ENCODE results near the gene POLR2L.
A peak's percentile ranks its signal among the peaks of the same experiment; 100 is the strongest.

The POLR2L gene

DNA sequence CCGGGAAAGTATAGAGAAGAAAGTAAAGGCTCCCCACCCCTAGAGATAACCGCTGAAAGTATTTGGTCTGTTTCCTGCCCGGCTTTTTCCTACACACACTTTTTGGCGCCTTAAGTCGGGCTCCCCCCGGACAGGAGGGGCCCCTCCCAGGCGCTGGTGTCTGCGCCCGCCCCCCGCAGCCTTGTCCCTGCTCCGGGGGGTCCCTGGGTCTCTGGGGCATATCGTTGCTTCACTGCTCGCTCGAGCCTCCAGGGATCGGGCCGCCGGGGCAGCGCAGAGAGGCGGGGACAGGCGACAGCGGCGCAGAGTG lies 15.5 kb downstream of the POLR2L start:
- DNase-seq (ENCODE audit: low read depth), result no peak

DNA sequence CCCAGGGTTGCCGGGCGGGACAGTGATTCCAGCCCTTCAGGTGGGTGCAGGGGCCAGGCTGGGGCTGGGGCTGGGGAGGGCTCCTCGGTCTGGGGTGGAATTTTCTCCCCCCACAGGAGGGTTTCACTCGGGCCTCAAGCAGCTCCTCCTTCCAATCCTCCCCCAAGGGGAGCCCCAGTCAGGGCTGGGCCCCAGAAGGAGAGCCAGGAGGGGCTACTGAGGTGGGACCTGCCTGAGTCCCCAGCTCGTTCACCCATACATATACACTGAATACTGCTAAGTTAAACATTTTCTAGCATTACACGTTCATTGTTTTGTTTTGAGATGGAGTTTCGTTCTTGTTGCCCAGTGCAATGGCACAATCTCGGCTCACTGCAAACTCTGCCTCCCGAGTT lies 16.1 kb downstream of the POLR2L start:
- no peak for DNase-seq (ENCODE audit: low read depth)

DNA sequence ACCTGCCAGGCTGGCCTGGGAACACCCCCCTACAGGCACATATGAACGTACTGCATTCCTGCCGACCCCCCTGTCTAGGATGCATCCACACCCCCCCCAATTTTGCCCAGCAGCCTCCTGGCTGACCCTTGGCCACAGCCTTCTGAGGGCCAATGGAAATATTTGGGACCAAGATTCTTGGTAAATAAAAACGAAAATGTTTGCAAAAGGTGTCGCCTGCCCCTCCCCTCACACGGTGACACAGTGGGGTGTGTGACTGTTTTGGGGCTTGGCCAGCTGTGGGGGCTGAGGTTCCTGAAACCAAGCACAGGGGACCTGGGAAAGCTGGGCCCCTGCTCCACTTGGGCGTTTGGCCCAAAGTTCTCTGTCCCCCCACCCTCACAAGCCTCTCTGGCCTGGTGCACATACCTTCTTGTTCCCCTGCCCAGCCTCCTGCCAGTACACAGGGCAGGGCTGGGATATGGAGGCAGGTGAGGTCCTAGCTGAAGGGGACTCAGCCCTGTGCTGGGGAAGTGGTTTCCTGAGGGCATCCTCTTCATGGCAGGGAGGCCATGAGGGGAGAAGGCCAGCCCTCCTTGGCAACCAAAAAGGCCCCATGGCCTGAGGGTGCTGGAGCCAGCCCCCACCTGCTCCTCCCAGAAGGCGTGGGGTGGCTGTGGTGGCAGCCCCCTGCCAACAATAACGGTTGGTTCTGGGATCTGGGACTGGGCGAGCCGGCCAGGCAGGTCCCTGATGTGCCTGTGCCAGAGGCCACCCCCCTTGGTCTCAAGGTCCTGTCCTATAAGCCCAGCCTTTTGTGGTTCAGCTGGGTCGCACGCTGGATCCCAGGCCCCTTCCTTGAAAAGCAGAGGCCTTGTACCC lies 16.7 kb downstream of the POLR2L start:
- no peak for DNase-seq (ENCODE audit: low read depth)

DNA sequence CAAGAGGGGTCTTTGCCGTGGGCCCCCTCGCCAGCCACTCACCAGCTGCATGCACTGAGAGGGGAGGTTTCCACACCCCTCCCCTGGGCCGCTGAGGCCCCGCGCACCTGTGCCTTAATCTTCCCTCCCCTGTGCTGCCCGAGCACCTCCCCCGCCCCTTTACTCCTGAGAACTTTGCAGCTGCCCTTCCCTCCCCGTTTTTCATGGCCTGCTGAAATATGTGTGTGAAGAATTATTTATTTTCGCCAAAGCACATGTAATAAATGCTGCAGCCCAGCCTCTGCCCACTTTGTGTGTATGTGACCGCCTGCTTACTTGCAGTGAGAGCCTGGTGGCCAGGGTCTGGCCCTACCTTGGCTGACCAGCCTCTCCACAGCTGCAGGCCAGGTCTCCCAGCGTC lies 17.4 kb downstream of the POLR2L start:
- no peak for DNase-seq (ENCODE audit: low read depth)

DNA sequence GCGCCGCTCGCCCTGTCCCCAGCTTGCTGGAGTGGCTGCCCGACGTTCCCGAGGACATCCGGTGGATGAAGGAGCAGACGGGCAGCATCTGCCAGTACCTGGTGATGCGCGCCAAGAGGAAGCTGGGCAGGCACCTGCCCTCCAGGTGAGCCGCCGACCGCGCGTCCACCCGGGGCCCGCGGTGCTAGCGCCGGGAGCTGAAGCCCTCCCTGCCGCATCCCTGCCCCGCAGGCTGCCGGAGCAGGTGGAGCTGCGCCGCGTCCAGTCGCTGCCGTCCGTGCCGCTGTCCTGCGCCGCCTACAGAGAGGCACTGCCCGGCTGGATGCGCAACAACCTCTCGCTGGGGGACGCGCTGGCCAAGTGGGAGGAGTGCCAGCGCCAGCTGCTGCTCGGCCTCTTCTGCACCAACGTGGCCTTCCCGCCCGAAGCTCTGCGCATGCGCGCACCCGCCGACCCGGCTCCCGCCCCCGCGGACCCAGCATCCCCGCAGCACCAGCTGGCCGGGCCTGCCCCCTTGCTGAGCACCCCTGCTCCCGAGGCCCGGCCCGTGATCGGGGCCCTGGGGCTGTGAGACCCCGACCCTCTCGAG lies 17.9 kb downstream of the POLR2L start:
- no peak for DNase-seq (ENCODE audit: low read depth)

DNA sequence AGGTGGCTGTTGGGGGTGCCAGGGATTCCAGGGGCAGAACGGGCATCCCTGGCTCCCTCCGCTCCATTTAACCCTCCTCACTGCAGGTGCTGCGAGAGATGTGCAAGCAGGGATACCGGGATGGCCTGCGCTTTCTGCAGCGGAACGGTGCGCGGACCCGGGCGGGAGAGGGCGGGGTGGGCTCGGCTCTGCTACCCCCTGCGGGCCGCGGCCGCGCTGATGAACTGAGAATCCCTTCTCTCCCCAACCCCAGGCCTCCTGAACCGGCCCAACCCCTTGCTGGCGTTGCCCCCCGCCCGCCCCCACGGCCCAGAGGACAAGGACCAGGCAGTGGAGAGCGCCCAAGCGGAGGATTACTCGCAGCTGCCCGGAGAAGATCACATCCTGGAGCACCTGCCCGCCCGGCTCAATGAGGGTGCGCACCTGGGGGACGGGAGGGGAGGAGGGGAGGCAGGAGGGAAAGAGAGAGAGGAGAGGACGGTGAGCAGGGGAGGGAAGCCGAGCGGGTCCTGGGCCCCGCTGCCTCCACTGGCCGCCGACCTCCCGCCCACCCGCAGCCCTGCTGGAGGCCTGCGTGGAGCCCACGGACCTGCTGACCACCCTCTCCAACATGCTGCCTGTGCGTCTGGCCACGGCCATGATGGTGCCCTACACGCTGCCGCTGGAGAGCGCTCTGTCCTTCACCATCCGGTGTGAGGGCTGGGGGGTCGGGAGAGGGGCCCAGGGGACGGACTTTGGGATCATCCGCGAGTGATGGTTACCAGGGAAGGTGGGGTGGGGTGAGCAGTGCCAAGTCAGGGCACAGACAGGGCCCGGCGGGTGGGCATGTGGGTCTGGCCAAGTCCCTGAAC lies 18.7 kb downstream of the POLR2L start:
- DNase-seq (ENCODE audit: low read depth), result no peak

DNA sequence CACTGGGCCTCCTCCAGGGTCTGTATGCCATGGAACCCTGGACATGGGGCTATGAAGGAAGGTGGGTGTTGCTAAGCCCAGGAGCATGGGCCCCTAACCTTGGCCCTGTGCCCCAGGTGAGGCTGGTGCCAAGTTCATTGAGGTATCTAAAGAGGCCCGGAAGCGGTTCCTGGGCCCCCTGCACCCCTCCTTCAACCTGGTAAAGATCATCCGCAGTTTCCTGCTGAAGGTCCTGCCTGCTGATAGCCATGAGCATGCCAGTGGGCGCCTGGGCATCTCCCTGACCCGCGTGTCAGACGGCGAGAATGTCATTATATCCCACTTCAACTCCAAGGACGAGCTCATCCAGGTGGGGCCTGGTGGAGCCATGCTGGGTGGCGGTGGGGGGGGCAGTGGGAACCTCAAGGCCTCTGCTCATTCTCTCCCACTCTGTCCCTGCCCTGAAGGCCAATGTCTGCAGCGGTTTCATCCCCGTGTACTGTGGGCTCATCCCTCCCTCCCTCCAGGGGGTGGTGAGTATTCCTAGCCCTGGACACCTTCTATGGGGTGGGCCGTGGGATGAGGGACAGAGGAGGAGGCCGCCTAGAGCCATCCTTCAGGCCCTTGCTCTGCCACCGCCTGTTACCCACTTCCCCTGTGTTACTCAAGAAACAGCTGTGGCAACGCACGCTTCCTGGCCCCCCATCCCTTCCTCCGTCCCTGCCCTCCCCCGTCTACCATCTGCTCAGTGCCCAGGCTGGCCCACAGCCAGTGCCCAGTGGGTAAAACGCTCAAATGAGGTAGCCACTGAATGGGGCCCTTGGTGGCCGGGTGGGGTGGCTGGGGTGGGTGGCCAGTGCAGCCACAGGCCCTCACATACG lies 20.6 kb downstream of the POLR2L start:
- DNase-seq (ENCODE audit: low read depth), result no peak

DNA sequence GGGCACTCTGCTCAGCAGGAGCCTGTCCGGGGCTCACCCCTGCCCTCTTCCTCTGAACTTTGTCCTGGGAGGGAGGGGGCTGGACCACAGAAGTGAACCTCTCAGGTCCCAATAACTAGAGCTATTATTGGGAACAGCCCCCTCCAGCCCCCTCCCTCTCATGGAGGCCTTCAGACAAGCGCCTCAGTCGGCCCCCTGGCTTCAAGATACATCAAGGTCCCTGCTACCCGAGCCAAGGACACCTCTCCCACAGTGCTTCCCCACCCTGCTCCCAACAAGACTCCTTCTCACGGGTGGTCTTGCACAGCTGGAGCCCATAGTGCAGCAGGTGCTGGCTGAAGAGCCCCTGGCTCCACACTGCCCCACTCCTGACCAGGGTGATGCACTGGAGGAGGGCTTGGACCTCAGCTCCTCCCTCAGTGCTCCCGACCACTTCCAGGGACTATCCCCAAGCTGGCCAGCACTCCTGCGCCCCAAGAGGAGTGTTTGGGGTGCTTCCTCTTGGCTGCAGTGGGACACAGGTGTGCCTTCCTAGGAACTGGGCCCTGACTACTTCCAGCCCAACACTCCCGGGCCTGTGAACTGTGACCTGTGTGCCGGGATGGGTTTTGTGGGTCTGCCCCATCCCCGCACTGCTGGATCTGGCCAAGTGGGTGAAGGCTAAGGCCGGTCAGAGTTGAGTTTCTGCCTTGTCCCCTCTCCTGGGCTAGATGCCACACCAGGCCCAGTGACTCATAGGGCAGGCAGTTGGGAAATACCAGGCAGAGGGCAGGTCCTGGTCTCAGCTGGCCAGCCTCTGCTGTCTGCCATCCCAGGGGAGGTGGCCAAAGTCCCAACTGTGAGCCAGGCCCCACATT lies 21.4 kb downstream of the POLR2L start:
- peak; percentile 61 for DNase-seq (ENCODE audit: low read depth)

DNA sequence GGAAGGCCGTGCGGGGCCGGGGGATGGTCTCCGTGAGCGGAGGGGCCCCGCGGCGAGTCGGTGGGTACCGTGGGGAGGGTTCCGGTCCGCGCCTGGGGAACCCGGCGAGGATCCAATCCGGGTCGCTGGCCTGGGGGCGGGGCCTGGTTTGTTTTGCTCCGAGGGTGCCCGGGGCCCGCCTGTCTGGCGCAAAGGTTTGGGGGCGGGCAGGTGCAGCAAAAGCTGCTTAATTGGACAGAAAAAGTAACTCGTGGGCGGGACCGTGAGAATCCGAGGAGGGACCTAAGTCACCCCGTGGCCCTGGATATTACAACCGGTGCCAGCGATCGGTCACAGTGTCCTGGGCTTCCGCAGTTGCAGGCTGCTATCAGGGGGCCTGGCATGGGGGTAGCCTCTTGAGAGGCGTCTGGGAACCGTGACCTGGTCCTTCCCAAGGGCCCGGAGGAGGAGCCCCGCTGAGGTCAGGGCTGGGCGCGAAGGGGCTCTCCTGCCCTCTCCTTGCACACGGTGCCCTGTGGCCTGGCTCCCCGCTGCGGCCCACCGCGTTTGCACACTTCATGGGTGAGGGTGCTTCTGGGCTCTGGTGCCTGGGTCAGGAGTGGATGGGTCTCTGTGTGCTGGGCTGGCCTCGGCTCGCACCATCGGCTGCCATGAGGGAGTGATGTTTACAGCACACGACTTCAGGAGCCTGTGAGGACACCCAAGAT lies 22.2 kb downstream of the POLR2L start:
- DNase-seq (ENCODE audit: low read depth), result no peak

DNA sequence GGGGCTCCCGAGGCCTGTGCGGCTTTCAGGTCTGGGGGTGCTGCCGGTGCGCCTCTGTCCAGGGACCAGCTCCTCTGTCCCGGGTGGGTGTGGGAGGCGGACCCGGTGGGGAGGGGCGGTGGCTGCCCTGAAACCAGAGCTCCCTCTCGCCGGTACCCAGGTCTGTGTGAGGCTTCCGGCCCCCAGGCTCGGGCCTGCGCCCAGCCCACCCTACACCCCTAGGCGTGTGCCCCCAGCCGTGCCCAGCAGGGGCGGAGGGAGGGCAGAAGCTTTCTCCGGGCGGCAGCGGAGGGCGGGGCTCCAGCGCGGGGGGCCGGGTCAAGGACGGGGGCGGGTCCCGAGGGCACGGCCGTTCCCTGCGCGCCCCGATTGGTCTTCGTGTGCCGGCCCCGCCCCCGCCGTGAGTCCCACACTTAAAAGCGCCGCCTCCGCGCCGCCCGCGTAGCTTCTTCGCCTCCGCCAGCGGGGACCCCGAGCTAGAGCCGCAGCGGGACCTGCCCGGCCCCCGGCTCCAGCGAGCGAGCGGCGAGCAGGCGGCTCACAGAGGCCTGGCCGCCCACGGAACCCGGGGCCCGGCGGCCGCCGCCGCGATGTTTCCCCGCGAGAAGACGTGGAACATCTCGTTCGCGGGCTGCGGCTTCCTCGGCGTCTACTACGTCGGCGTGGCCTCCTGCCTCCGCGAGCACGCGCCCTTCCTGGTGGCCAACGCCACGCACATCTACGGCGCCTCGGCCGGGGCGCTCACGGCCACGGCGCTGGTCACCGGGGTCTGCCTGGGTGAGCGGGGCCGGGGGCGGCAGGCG lies 23.0 kb downstream of the POLR2L start:
- DNase-seq (ENCODE audit: low read depth), result no peak

DNA sequence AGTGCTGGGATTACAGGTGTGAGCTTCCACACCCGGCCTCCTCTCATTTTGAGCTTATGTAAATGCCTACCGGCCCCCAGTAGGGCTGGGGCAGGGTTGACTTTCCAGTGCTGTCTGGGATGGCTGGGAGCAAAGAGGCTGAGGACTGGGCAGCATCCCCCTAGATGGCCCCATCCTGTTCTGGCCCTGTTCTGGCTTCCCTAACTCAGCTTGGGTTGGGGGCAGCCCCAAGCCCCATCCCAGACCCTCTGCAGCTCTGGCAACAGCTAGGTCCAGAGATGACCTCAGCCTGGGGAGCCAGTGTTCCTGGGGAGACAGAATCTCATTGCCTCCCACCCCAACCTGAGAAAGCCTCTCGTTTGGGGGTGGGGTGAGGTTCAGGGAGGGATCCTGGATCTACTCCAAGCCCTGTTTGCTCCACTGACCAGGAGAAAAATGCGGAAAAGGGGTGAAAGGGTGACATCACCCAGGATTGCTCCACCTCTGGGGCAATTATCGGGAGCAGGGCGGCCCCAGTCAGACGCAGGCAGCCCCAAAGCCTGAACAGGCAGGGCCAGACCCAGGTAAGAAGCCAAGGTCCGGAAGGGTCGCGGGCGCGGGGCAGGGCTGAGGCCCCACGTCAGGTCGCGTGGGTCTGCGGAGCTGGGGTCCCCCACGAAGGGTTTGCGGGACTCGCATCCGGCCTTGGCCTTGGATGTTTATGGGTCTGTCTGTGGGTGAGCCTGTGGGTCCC lies 23.8 kb downstream of the POLR2L start, which contains the start of gene PNPLA2:
TSS of gene PNPLA2 (plus strand) at position 519 of the 733 bp plus-strand sequence. CDS start 805 bp downstream, outside the sequence.
- peak; percentile 57 for DNase-seq (ENCODE audit: low read depth)

DNA sequence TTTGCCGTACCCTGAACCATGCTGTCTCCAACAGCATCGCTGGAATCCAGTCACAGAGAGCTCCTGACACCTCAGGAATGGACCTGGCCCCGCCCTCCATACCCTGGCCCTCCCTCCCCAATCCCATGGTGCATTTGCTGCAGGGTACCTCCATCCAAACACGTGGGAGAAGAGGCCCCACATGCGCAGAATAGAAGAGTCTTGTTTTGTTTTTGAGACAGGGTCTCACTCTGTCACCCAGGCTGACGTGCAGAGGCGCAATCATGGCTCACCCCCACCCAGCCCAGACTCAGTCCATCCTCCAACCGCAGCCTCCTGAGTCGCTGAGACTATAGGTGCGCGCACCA lies 25.9 kb downstream of the POLR2L start:
- no peak for DNase-seq (ENCODE audit: low read depth)

DNA sequence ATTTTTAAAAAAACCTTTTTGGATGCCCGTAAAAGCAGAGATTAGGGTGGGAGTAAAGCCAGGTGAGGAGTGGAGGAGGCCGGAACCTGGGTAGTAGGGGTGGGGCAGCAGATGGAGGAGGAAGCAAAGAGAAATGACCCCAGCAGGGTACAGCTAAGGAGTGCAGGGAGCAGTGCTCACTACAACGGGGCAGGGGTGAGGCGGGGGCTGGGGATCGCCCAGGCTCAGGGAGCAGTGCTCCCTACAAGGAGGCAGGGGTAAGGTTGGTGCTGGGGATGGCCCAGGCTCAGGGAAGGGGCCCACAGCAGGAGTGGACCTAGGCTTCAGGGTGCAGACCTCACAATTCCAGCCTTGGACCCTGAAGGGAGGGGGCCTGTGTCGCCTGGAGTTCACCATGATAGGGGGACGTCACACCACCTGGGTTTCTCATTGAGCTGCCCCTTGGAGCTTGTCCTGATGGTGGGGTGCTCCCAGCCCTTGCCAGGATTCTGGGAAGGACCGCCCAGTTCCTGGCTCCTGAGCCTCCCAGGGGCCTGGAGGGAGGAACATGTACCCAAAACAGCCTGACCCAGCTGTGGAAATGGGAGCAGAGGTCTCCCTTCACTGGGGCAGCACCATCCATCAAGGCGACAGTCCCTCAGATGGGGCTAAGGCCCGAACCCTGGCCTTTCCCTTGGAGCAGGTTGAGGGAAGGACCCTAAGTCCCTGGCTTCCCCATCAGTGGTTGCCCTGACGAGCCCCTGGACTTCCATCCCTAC lies 26.5 kb downstream of the POLR2L start:
- DNase-seq (ENCODE audit: low read depth), result no peak

DNA sequence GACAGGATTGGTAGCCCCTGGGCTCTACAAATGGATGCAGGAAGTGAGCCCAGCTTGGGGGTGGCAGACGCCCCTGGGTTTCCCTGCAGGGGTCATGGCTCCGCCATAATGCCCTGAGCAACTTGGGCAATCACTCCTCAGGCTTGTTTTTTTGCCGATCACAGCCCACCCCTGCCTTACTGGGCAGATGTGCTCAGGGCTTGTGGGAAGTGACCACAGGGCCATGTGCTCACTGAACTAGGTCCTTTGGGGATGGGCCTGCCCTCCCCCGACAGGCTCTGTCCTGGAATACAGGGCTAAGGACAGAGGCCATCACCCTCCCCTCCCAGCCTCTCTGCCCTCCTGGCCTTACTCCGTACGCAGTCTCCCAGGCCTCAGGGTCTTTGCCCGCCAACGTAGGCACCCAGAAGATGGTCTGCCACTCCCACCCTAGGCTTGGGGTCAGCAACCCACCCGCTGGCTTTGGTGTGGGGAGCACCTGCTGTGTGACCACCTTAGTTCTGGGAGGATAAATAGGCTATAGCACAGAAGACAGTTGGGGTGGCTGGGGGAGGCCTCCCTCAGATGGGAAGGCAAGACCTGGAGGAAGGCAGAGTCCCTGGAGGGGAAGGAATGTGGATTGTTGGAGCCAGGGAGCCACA lies 28.8 kb downstream of the POLR2L start:
- DNase-seq (ENCODE audit: low read depth), result no peak

DNA sequence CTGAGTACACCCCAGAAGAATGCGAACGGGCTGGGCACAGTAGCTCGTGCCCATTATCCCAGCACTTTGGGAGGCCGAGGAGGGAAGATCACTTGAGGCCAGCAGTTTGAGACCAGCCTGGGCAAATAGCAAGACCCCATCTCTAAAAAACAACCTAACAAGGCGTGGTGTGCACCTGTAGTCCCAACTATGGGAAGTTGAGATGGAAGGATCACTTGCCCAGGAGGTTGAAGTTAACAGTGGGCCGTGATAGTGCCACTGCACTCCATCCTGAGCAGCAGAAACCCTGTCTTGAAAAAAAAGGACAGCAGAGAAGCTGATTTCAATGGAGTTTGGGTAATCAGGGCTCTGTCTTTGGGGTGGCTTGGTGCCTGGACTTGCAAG lies 29.3 kb downstream of the POLR2L start:
- no peak for DNase-seq (ENCODE audit: low read depth)

DNA sequence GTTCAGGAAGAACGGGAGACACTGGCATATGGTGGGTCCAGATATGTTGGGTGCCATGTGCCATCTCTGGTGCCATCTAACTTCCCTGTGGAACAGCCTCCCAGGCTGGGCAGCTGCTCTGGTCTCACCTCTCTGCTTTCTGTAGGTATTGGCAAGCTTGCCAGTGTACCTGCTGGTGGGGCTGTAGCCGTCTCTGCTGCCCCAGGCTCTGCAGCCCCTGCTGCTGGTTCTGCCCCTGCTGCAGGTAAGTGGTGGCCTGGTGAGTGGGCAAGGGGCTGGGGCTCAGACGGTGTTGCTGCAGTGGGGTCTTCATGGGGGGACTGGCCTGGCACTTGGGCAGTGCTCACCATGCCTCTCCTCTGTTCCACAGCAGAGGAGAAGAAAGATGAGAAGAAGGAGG lies 29.9 kb downstream of the POLR2L start:
- DNase-seq (ENCODE audit: low read depth), result no peak

DNA sequence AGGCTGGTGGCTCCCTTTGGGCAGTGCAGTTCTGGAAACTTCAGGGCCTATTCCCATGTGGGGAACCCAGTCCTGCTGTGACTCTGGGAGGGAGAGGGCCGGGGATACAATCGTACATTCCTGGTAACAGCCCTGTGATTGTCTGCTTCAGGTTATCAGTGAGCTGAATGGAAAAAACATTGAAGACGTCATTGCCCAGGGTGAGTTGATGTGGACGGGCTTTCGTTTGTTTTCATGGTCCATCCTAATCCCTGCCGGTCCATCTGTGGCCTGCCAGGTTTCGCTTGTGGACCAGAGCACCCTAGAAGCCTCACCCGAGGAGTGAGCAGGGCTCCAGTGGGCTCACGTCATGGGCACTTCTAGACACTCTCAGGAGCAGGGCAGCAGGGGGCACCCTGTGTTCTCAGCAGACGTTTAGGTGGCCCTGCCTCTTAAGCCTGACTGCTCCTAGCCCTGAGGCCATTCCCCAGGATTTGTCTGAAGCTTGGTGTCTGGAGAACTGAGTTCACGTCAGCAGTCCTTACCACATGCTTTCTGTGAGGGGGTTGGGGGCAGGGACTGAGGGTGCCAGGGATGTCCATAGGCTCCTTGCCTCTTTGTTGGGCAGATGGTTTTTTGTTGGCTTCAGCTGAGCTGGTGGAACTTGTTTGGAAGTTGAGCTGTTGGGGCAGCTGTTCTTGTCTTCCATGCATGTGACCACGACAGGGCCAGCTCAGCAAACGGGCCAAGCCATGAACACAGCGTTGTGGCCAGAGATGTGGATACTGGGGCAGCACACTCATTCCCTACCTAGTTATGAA lies 30.7 kb downstream of the POLR2L start:
- no peak for DNase-seq (ENCODE audit: low read depth)

Measured in GM04503 (cell line).